Muscle layer of duodenum (tissue), 2 donors: Measurements from ENCODE around the gene RRAD.
"Not testable (repeated sequence)": the region's sequence is repeated elsewhere in the genome, so short reads cannot be mapped to it uniquely, and the experiment has no call there.

ENCODE experiments used
- H3K27ac ChIP-seq: one replicate; pipeline ENCODE4 v1.7.0; 2013; ENCODE audit warnings: mild to moderate bottlenecking, low read length
- H3K27me3 ChIP-seq: one replicate; pipeline ENCODE4 v1.7.0; 2013; ENCODE audit warnings: low read depth, mild to moderate bottlenecking, control low read depth, low read length
- H3K36me3 ChIP-seq, 2 donors: one replicate each; pipeline ENCODE4 v1.7.0; 2013; ENCODE audit warnings: low read length in 2 of 2, control low read depth in 1 of 2, mild to moderate bottlenecking in 1 of 2; ENCODE audit not compliant: insufficient read depth in 2 of 2, control insufficient read depth in 1 of 2
- H3K4me1 ChIP-seq, 2 donors: one replicate each; pipeline ENCODE4 v1.7.0; 2013; ENCODE audit warnings: low read length in 2 of 2, mild to moderate bottlenecking in 2 of 2, control low read depth in 1 of 2, moderate library complexity in 1 of 2; ENCODE audit not compliant: insufficient read depth in 2 of 2, control insufficient read depth in 1 of 2
- H3K4me3 ChIP-seq, 2 donors: one replicate each; pipeline ENCODE4 v1.7.0; 2013; ENCODE audit warnings: low read length in 2 of 2, low read depth in 1 of 2, mild to moderate bottlenecking in 1 of 2
- H3K9me3 ChIP-seq, 2 donors: one replicate each; pipeline ENCODE4 v1.7.0; 2013; ENCODE audit warnings: low read length in 2 of 2, control low read depth in 1 of 2, mild to moderate bottlenecking in 1 of 2; ENCODE audit not compliant: control insufficient read depth in 1 of 2
- donor health status: healthy.

Gene RRAD

GRCh38 chr16:66949472-66949871 is 24.1 kb upstream of the RRAD start:
- Histone ChIP-seq H3K27ac (no peak overlapping the region), H3K36me3 (no peaks in the 10 kb centered on the region), H3K4me3 (no peak overlapping the region)

GRCh38 chr16:66948837-66949225 is 23.5 kb upstream of the RRAD start:
- no peaks in the 10 kb centered on the region for H3K27me3 ChIP-seq
- no peak overlapping the region for H3K27ac ChIP-seq
- peak overlapping the region in 1 of 2 donors; percentile 69 for H3K4me3 ChIP-seq

More at GRCh38 chr16:66949472-66949871, 24.1 kb upstream of the RRAD start:
- H3K9me3 ChIP-seq, result peaks cover 0 to 7% of the 10 kb centered on the region in 2 donors
- no peaks in the 10 kb centered on the region for H3K27me3 ChIP-seq
- peaks cover 0 to 8% of the 10 kb centered on the region in 2 donors for H3K4me1 ChIP-seq

GRCh38 chr16:66948134-66948836 is 22.9 kb upstream of the RRAD start:
- H3K4me1 ChIP-seq, result peaks cover 0 to 8% of the 10 kb centered on the region in 2 donors
- H3K27ac ChIP-seq, result no peak overlapping the region

More at GRCh38 chr16:66948837-66949225, 23.5 kb upstream of the RRAD start:
- Histone ChIP-seq H3K9me3 (peaks cover 0 to 7% of the 10 kb centered on the region in 2 donors), H3K4me1 (peaks cover 0 to 8% of the 10 kb centered on the region in 2 donors), H3K36me3 (peaks cover 0 to 3% of the 10 kb centered on the region in 2 donors)

DNA sequence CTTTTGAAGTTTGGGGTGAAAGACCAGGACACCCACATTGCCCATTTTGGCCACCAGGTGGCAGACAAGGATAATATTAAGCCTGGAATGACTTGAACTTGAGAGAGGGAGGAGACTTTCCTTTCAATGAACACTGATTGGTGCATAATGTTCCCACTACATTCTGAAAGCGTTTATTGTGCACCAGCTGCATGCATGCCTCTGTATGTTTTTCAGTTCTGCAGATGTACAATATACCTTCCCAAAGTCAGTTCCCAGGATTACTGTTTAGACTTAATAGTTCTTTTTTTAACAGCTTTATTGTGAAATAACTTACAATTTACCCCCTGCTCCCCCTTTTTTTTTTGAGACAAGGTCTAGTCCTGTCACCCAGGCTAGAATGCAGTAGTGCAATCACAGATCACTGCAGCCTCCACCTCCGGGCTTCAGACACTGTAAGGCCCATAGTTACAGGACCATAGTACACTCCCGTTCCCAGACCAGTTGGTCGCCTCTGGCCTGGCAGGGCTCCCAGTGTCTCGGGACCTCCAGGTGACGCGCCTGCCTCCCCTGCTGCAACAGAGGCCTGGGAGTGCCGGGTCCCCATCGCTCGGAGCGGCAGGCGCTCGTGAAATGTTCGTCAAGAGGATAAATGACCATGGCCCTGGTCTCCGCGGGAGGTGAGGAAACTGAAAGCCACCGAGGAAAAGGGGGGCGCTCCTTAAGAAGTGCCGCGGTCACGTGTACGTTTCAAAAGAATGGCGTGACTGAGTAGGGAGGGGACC is 22.1 kb upstream of the RRAD start:
- peaks cover 0 to 8% of the 10 kb centered on the region in 2 donors for H3K4me1 ChIP-seq
- H3K9me3 ChIP-seq, result peaks cover 0 to 7% of the 10 kb centered on the region in 2 donors
- H3K27ac ChIP-seq, result no peak overlapping the region
- H3K36me3 ChIP-seq, result peaks cover 9 to 17% of the 10 kb centered on the region in 2 donors
- peak overlapping the region; percentile 55 to 69 for H3K4me3 ChIP-seq
- no peaks in the 10 kb centered on the region for H3K27me3 ChIP-seq

More at GRCh38 chr16:66948134-66948836, 22.9 kb upstream of the RRAD start:
- Histone ChIP-seq H3K36me3 (peaks cover 1 to 9% of the 10 kb centered on the region in 2 donors), H3K4me3 (peak overlapping the region; percentile 55 to 69), H3K27me3 (no peaks in the 10 kb centered on the region), H3K9me3 (peaks cover 0 to 7% of the 10 kb centered on the region in 2 donors)

DNA sequence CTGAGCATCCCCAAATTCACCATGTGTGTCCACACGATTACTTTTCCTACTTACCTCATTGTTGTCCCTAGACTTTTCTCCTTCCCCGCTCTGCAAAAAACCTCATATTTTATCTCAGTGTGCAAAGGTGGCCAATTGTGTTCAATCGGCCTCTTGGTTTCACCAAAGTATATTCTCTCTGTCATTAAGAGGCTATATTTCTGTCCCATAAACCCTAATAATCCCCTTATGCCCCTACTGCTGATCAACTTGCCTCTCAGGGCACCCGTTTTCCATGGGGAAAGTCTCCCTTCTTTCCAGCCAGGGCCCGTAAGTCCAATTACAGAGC is 21.6 kb upstream of the RRAD start:
- Histone ChIP-seq H3K36me3 (peaks cover 15 to 22% of the 10 kb centered on the region in 2 donors), H3K27ac (no peak overlapping the region), H3K9me3 (peaks cover 0 to 7% of the 10 kb centered on the region in 2 donors), H3K4me3 (no peak overlapping the region), H3K4me1 (peaks cover 0 to 8% of the 10 kb centered on the region in 2 donors), H3K27me3 (no peaks in the 10 kb centered on the region)

GRCh38 chr16:66946541-66946940 is 21.2 kb upstream of the RRAD start:
- Histone ChIP-seq H3K27me3 (no peaks in the 10 kb centered on the region), H3K9me3 (peaks cover 0 to 4% of the 10 kb centered on the region in 2 donors), H3K4me1 (peaks cover 0 to 8% of the 10 kb centered on the region in 2 donors), H3K36me3 (peaks cover 19 to 26% of the 10 kb centered on the region in 2 donors), H3K27ac (no peak overlapping the region), H3K4me3 (no peak overlapping the region)

GRCh38 chr16:66945939-66946338 is 20.6 kb upstream of the RRAD start:
- Histone ChIP-seq H3K4me3 (no peak overlapping the region), H3K27ac (no peak overlapping the region), H3K36me3 (peaks cover 25 to 32% of the 10 kb centered on the region in 2 donors), H3K9me3 (no peaks in the 10 kb centered on the region), H3K4me1 (peaks cover 0 to 8% of the 10 kb centered on the region in 2 donors), H3K27me3 (no peaks in the 10 kb centered on the region)

- not testable (repeated sequence) for H3K27me3 ChIP-seq, H3K9me3 ChIP-seq, H3K27ac ChIP-seq, H3K4me1 ChIP-seq, H3K4me3 ChIP-seq
- H3K36me3 ChIP-seq, result peaks cover 34 to 42% of the 10 kb centered on the region in 2 donors
Observed at GRCh38 chr16:66944971-66945370, 19.6 kb upstream of the RRAD start.

- no peaks in the 10 kb centered on the region for H3K27me3 ChIP-seq
- H3K27ac ChIP-seq, result no peak overlapping the region
- peaks cover 43 to 51% of the 10 kb centered on the region in 2 donors for H3K36me3 ChIP-seq
- no peaks in the 10 kb centered on the region for H3K9me3 ChIP-seq
- peaks cover 0 to 6% of the 10 kb centered on the region in 2 donors for H3K4me1 ChIP-seq
- H3K4me3 ChIP-seq, result no peak overlapping the region
Observed at GRCh38 chr16:66944054-66944441, 18.7 kb upstream of the RRAD start.

DNA sequence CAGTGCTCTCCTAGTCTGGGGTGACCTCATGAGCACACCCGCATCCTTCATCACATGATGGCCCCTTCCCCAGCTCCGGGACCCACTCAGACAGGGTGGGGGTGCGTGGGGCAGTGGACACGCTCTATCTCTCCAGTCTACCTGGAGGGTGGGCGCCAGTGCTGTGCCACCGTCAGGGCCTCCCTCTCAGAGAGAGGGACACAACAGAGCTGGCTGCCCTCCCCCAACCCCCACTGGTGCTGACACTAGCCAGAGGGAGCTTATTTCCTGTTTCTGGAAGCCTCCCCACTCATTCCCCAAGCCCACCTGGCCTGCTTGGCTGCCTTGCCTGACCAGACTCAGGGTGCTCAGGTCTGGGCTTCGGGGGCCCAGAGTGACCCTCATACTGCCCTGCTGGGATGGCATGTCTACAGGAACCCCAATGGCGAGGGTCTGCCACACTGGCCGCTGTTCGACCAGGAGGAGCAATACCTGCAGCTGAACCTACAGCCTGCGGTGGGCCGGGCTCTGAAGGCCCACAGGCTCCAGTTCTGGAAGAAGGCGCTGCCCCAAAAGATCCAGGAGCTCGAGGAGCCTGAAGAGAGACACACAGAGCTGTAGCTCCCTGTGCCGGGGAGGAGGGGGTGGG is 18.2 kb upstream of the RRAD start:
- Histone ChIP-seq H3K27me3 (no peaks in the 10 kb centered on the region), H3K36me3 (peaks cover 43 to 55% of the 10 kb centered on the region in 2 donors), H3K27ac (no peak overlapping the region), H3K4me1 (peaks cover 0 to 1% of the 10 kb centered on the region in 2 donors), H3K4me3 (no peak overlapping the region), H3K9me3 (no peaks in the 10 kb centered on the region)

- no peaks in the 10 kb centered on the region for H3K9me3 ChIP-seq
- no peaks in the 10 kb centered on the region for H3K4me1 ChIP-seq
- no peaks in the 10 kb centered on the region for H3K27me3 ChIP-seq
- no peak overlapping the region for H3K4me3 ChIP-seq
- peaks cover 49 to 60% of the 10 kb centered on the region in 2 donors for H3K36me3 ChIP-seq
- no peak overlapping the region for H3K27ac ChIP-seq
Observed at GRCh38 chr16:66942981-66943380, 17.6 kb upstream of the RRAD start.
